Right lobe of liver (tissue), 6 donors: ENCODE results near the gene C1orf105. TPM values are rescaled to one million over a fixed set of nuclear protein-coding genes. Genes with fewer than 3 reads are reported as not detected.

ENCODE experiments used
- ATAC-seq, 4 donors: fragments of 200-7000 bp; cut with Tn5 transposase; one replicate each; pipeline ENCODE4 v1.9.1; 2020; ENCODE audit warnings: mild to moderate bottlenecking in 4 of 4, moderate library complexity in 4 of 4
- DNase-seq, 3 donors: peaks; one replicate each; pipeline ENCODE4 v3.0.0-alpha.2; 2020
- H3K27ac ChIP-seq, 3 donors: fragments of 200-600 bp; one replicate each; pipeline ENCODE4 v1.8.0; 2022
- H3K27me3 ChIP-seq, 2 donors: fragments of 200-600 bp; one replicate each; pipeline ENCODE4 v1.8.0; 2022
- H3K36me3 ChIP-seq, 4 donors: fragments of 200-600 bp; sonication (generic) in 1 of 4; one replicate each; pipeline versions ENCODE4 v1.5.1 to v1.8.0; 2017 to 2022; ENCODE audit warnings: control low read depth in 1 of 4
- H3K4me1 ChIP-seq, 4 donors: fragments of 200-600 bp; sonication (generic) in 1 of 4; one replicate each; pipeline versions ENCODE4 v1.5.1 to v1.8.0; 2017 to 2022; ENCODE audit warnings: control low read depth in 1 of 4
- H3K4me3 ChIP-seq, 3 donors: fragments of 200-600 bp; one replicate each; pipeline ENCODE4 v1.8.0; 2022
- H3K9me3 ChIP-seq, 4 donors: fragments of 200-600 bp; sonication (generic) in 1 of 4; one replicate each; pipeline versions ENCODE4 v1.5.1 to v1.8.0; 2017 to 2022; ENCODE audit warnings: control low read depth in 1 of 4
- CTCF ChIP-seq, 4 donors: fragments of 200-600 bp in 3 of 4; fragments of 450-650 bp in 1 of 4; IDR thresholded peaks; one replicate each; pipeline versions ENCODE4 v1.5.1 to v1.8.0; 2016 to 2022; ENCODE audit warnings: antibody characterized with exemption in 4 of 4, mild to moderate bottlenecking in 2 of 4
- POLR2A ChIP-seq: fragments of 450-650 bp; IDR thresholded peaks from one replicate; pipeline ENCODE4 v1.6.1; 2017; ENCODE audit warnings: antibody characterized with exemption, mild to moderate bottlenecking
- WGBS: methylation state at CpG from one replicate; pipeline ENCODE4 v1.1.6; 2018; ENCODE audit warnings: low coverage, low lambda C conversion rate; ENCODE audit not compliant: insufficient coverage; ENCODE audit errors: missing lambda C conversion rate; 5-methylcytosine and 5-hydroxymethylcytosine counted together
- intact Hi-C, 2 donors: fragments of 100-400 bp; cut with DNase I; formaldehyde crosslinking; loops; one replicate each; pipeline versions ENCODE4 v1.11.2 to v1.14.1; 2022
- total RNA-seq, 6 experiments: library from RNA; depleted of rRNA in 2 of 6; stranded (reverse); fragments of >200 nt in 2 of 6; fragmentation: NEBNext Ultra II Directional in 3 of 6; extraction: Animal tissue kit (Norgen Biotek cat#: 25700) in 3 of 6; gene quantifications; one replicate each; pipeline versions ENCODE4 v1.1.0 to v1.2.4, GENCODE V29; 2016 to 2023
- donor health status: DM: no; HTN: yes; CAD: no.
- donor health status: DM: no; HTN: no; CAD: no.
- donor health status: DM: no; HTN: no; CAD: no.
- donor health status: DM: no; HTN: yes; CAD: no.
- donor health status: DM: no; HTN: yes; CAD: no.

C1orf105 gene
- total RNA-seq, 6 experiments from 2014 or later, result 0.24 to 1.3 (median 0.46) TPM; not detected in 2

GRCh38 chr1:172470149-172470548, 49.7 kb downstream of the C1orf105 start:
- Histone ChIP-seq H3K27ac (peak overlapping the region in 1 of 3 donors; percentile 31), H3K4me3 (no peak overlapping the region), H3K27me3 (no peaks in the 10 kb centered on the region), H3K9me3 (no peaks in the 10 kb centered on the region), H3K4me1 (peaks cover 0 to 28% (median 0%) of the 10 kb centered on the region in 4 donors), H3K36me3 (no peaks in the 10 kb centered on the region)
- ATAC-seq, result peak; percentile 55 to 86 (median 78)
- TF ChIP-seq POLR2A (no peak), CTCF (IDR thresholded peaks at IDR 0.05) (no peak)
- no peak for DNase-seq
- intact Hi-C loops, result no loop called here
- WGBS, result 38% methylated on average over 2 of the region's 2 CpGs

DNA sequence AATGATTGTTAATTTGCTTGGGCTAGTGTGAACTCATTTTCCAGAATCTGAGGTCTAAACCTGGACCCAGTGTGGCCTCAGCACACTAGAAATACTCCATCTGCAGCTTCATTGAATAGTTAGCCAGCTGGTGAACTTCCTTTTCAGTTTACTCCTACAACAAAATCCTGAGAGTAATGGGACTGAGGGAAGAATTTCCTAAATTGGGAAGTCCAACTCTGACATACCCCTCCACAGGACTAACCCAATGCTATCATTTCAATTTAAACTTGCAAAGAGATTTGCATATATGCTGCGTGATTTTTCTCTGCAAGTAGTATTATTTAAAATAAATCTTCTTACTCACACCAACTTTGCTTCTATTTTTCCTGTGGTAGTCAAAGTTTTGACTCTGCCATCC, 51.2 kb downstream of the C1orf105 start:
- no peak overlapping the region for H3K27ac ChIP-seq
- intact Hi-C loops, result no loop called here
- ATAC-seq (no peak), DNase-seq (no peak)
- 95% methylated on average over 1 of the region's 1 CpG for WGBS
- H3K36me3 ChIP-seq, result no peaks in the 10 kb centered on the region
- H3K9me3 ChIP-seq, result no peaks in the 10 kb centered on the region
- H3K27me3 ChIP-seq, result no peaks in the 10 kb centered on the region
- TF ChIP-seq POLR2A (no peak), CTCF (IDR thresholded peaks at IDR 0.05) (no peak)
- H3K4me3 ChIP-seq, result no peak overlapping the region
- H3K4me1 ChIP-seq, result peaks cover 0 to 28% (median 0%) of the 10 kb centered on the region in 4 donors

GRCh38 chr1:172472495-172472894, 52.0 kb downstream of the C1orf105 start:
- Histone ChIP-seq H3K27me3 (no peaks in the 10 kb centered on the region), H3K36me3 (no peaks in the 10 kb centered on the region), H3K9me3 (no peaks in the 10 kb centered on the region), H3K27ac (no peak overlapping the region), H3K4me1 (peaks cover 0 to 28% (median 0%) of the 10 kb centered on the region in 4 donors), H3K4me3 (no peak overlapping the region)
- no peak for DNase-seq
- intact Hi-C loops, result no loop called here
- no peak for ATAC-seq
- TF ChIP-seq CTCF (IDR thresholded peaks at IDR 0.05) (no peak), POLR2A (no peak)
- 15% methylated on average over 1 of the region's 1 CpG for WGBS

GRCh38 chr1:172473302-172473701, 52.8 kb downstream of the C1orf105 start:
- DNase-seq (no peak), ATAC-seq (peak in 1 of 4 donors; percentile 12)
- no peaks in the 10 kb centered on the region for H3K36me3 ChIP-seq
- intact Hi-C loops, result no loop called here
- WGBS, result 63% methylated on average over 3 of the region's 3 CpGs
- no peak overlapping the region for H3K27ac ChIP-seq
- TF ChIP-seq POLR2A (no peak), CTCF (IDR thresholded peaks at IDR 0.05) (no peak)
- H3K4me1 ChIP-seq, result peaks cover 0 to 23% (median 0%) of the 10 kb centered on the region in 4 donors
- no peaks in the 10 kb centered on the region for H3K9me3 ChIP-seq
- no peaks in the 10 kb centered on the region for H3K27me3 ChIP-seq
- H3K4me3 ChIP-seq, result no peak overlapping the region

GRCh38 chr1:172473842-172474241, 53.4 kb downstream of the C1orf105 start:
- H3K4me1 ChIP-seq, result peaks cover 0 to 23% (median 0%) of the 10 kb centered on the region in 4 donors
- no peaks in the 10 kb centered on the region for H3K27me3 ChIP-seq
- ATAC-seq (peak in 1 of 4 donors; percentile 15), DNase-seq (no peak)
- H3K27ac ChIP-seq, result no peak overlapping the region
- H3K4me3 ChIP-seq, result no peak overlapping the region
- no peaks in the 10 kb centered on the region for H3K36me3 ChIP-seq
- no peaks in the 10 kb centered on the region for H3K9me3 ChIP-seq
- intact Hi-C loops, result no loop called here
- TF ChIP-seq POLR2A (no peak), CTCF (IDR thresholded peaks at IDR 0.05) (no peak)
